ENCODE measurements around the gene HAGHL. TPM values are rescaled to one million over a fixed set of nuclear protein-coding genes. Genes with fewer than 3 reads are reported as not detected.

HAGHL gene
- total RNA-seq, 1 donor from 2014 or later, result 33.2 TPM

DNA sequence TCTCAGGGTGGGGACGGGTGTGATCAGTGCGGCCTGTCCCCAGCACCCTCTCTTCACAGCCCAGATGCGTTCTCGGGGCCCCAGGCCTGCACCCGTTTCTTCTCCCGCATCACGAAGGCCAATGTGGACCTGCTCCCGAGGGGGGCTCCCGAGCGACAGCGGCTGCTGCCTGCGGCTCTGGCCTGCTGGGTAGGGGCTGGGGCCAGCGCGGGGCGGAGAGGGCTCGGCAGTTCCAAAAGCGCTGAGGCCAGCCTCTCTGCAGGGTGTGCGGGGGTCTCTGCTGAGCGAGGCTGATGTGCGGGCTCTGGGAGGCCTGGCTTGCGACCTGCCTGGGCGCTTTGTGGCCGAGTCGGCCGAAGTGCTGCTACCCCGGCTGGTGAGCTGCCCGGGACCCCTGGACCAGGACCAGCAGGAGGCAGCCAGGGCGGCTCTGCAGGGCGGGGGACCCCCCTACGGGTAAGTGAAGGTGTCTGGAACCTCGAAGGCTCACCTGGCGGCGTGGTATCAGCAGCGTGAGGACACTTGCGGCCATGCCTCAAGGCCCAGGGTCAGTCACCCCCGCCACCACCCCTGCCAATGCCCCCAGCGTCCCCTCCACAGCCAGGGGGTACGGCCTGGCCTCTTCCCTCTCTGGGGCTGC lies 38.1 kb downstream of the HAGHL start:
- Histone ChIP-seq H3K27me3 (ENCODE audit: control insufficient read depth, insufficient read depth, low read length) (no peaks in the 10 kb centered on the region), H3K4me3 (ENCODE audit: low read depth, low read length) (no peak overlapping the region), H3K36me3 (ENCODE audit: control insufficient read depth, insufficient read depth, low read length) (no peaks in the 10 kb centered on the region)
- FAIRE-seq (no peak), DNase-seq (ENCODE audit: low read depth) (no peak)
- TF ChIP-seq, protein P1, sequence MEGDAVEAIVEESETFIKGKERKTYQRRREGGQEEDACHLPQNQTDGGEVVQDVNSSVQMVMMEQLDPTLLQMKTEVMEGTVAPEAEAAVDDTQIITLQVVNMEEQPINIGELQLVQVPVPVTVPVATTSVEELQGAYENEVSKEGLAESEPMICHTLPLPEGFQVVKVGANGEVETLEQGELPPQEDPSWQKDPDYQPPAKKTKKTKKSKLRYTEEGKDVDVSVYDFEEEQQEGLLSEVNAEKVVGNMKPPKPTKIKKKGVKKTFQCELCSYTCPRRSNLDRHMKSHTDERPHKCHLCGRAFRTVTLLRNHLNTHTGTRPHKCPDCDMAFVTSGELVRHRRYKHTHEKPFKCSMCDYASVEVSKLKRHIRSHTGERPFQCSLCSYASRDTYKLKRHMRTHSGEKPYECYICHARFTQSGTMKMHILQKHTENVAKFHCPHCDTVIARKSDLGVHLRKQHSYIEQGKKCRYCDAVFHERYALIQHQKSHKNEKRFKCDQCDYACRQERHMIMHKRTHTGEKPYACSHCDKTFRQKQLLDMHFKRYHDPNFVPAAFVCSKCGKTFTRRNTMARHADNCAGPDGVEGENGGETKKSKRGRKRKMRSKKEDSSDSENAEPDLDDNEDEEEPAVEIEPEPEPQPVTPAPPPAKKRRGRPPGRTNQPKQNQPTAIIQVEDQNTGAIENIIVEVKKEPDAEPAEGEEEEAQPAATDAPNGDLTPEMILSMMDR (IDR thresholded peaks at IDR 0.05; ENCODE audit: insufficient read depth, low read length, severe bottlenecking), result no peak

DNA sequence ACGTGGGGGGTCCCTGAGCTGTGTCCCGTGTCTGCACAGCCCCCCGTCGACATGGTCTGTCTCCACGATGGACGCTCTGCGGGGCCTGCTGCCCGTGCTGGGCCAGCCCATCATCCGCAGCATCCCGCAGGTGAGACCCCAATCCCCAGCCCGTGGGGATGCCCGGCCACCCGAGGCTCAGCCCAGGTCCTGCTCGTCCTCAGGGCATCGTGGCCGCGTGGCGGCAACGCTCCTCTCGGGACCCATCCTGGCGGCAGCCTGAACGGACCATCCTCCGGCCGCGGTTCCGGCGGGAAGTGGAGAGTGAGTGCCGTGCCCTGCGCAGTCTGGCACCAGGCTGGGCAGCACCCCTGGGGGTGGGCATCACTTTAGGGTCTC lies 38.6 kb downstream of the HAGHL start:
- H3K27me3 ChIP-seq (ENCODE audit: control insufficient read depth, insufficient read depth, low read length), result no peaks in the 10 kb centered on the region
- H3K36me3 ChIP-seq (ENCODE audit: control insufficient read depth, insufficient read depth, low read length), result no peaks in the 10 kb centered on the region
- TF ChIP-seq, protein P1 (IDR thresholded peaks at IDR 0.05; ENCODE audit: insufficient read depth, low read length, severe bottlenecking), result no peak
- DNase-seq (ENCODE audit: low read depth) (no peak), FAIRE-seq (no peak)
- no peak overlapping the region for H3K4me3 ChIP-seq (ENCODE audit: low read depth, low read length)

DNA sequence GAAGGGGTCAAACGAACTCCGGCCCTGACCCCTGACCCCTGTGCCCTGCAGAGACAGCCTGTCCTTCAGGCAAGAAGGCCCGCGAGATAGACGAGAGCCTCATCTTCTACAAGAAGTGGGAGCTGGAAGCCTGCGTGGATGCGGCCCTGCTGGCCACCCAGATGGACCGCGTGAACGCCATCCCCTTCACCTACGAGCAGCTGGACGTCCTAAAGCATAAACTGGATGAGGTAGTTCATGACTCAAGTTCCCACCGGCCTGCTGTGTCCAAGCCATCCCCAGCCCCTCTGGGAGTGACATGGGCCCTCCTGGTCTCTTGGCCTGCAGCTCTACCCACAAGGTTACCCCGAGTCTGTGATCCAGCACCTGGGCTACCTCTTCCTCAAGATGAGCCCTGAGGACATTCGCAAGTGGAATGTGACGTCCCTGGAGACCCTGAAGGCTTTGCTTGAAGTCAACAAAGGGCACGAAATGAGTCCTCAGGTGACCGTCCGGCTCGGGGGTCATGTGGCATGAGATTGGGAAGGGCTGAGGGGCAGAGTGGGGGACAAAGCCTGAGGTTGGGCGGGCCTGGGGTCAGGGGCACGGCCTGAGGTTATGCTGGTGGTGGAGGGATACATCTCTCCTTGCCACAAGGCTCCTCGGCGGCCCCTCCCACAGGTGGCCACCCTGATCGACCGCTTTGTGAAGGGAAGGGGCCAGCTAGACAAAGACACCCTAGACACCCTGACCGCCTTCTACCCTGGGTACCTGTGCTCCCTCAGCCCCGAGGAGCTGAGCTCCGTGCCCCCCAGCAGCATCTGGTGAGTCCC lies 39.3 kb downstream of the HAGHL start:
- TF ChIP-seq, protein P1 (IDR thresholded peaks at IDR 0.05; ENCODE audit: insufficient read depth, low read length, severe bottlenecking), result no peak
- Histone ChIP-seq H3K4me3 (ENCODE audit: low read depth, low read length) (no peak overlapping the region), H3K36me3 (ENCODE audit: control insufficient read depth, insufficient read depth, low read length) (no peaks in the 10 kb centered on the region), H3K27me3 (ENCODE audit: control insufficient read depth, insufficient read depth, low read length) (no peaks in the 10 kb centered on the region)
- no peak for FAIRE-seq
- no peak for DNase-seq (ENCODE audit: low read depth)

DNA sequence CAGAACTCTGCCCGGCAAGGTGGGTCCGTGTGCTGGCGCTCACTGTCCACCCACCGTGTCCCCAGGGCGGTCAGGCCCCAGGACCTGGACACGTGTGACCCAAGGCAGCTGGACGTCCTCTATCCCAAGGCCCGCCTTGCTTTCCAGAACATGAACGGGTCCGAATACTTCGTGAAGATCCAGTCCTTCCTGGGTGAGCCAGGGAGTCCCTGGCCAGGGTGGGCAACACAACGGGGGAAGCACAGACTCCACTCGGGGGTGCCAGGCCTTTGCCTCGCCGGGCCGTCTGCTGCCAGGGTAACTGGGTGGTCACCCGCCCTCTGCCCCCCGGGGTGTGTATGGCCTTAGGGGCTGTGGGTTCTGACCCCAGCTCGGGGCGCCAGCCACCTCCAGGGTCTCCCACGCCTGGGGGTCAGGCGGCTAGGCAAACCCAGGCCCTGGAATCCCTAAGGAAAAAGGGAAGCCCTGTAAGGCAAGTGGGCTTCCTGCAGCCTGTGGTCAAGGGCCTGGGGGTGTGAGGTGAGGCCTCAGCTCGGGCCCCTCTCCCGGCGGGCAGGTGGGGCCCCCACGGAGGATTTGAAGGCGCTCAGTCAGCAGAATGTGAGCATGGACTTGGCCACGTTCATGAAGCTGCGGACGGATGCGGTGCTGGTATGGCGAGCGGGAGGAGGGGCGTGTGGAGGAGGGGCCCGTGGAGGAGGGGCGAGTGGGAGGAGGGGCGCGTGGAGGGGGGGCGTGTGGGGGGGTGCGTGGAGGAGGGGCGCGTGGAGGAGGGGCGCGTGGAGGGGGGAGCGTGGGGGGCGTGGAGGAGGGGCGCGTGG lies 40.1 kb downstream of the HAGHL start:
- H3K27me3 ChIP-seq (ENCODE audit: control insufficient read depth, insufficient read depth, low read length), result no peaks in the 10 kb centered on the region

DNA sequence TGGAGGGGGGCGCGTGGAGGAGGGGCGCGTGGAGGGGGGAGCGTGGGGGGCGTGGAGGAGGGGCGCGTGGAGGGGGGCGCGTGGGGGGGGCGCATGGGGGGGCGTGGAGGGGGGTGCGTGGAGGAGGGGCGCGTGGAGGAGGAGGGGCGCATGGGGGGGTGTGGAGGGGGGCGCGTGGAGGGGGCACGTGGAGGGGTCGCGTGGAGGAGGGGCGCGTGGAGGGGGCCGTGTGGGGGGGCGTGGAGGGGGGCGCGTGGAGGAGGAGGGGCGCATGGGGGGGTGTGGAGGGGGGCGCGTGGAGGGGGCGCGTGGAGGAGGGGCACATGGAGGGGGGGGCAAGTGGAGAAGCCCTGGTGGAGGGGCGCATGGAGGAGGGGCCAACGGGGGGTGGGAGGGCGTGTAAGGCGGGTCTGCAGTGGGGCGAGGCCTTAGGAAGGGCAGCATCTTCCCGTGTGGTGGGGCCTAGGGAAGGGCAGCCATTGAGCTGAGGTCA lies 40.9 kb downstream of the HAGHL start:
- FAIRE-seq, result no peak
- no peaks in the 10 kb centered on the region for H3K27me3 ChIP-seq (ENCODE audit: control insufficient read depth, insufficient read depth, low read length)

More for the DNA sequence above, 40.1 kb downstream of the HAGHL start:
- H3K36me3 ChIP-seq (ENCODE audit: control insufficient read depth, insufficient read depth, low read length), result no peaks in the 10 kb centered on the region
- FAIRE-seq (no peak), DNase-seq (ENCODE audit: low read depth) (no peak)
- TF ChIP-seq, protein P1 (IDR thresholded peaks at IDR 0.05; ENCODE audit: insufficient read depth, low read length, severe bottlenecking), result no peak
- no peak overlapping the region for H3K4me3 ChIP-seq (ENCODE audit: low read depth, low read length)

More for the DNA sequence above, 40.9 kb downstream of the HAGHL start:
- TF ChIP-seq, protein P1 (IDR thresholded peaks at IDR 0.05; ENCODE audit: insufficient read depth, low read length, severe bottlenecking), result no peak
- no peaks in the 10 kb centered on the region for H3K36me3 ChIP-seq (ENCODE audit: control insufficient read depth, insufficient read depth, low read length)
- no peak overlapping the region for H3K4me3 ChIP-seq (ENCODE audit: low read depth, low read length)
- DNase-seq (ENCODE audit: low read depth), result no peak
